RWPE1 (cell line): Measurements from ENCODE around the gene ZNF367.

Source experiments
- CTCF ChIA-PET: fragments of 350-600 bp; sonication (Branson Sonifier 250); formaldehyde crosslinking; extraction: SDS; loops from one replicate; lab custom pipeline; 2021; lab: Yijun Ruan, JAX
- POLR2A ChIA-PET: fragments of 400-600 bp; formaldehyde crosslinking; extraction: SDS; loops from one replicate; lab custom pipeline; 2020; ENCODE audit warnings: antibody characterized with exemption; ENCODE audit not compliant: low non-redundant PET; lab: Yijun Ruan, JAX
- DNase-seq: peaks from one replicate; pipeline ENCODE4 v3.0.0; 2012; ENCODE audit warnings: low spot score
- H3K27ac ChIP-seq: fragments of 450-650 bp; 2 replicates; pipeline ENCODE4 v1.5.1; 2017
- TF ChIP-seq, protein P1 (sequence below): fragments of 450-650 bp; conservative IDR thresholded peaks from 2 replicates; pipeline ENCODE4 v1.5.1; 2017; ENCODE audit warnings: low read depth, mild to moderate bottlenecking

Gene ZNF367

DNA sequence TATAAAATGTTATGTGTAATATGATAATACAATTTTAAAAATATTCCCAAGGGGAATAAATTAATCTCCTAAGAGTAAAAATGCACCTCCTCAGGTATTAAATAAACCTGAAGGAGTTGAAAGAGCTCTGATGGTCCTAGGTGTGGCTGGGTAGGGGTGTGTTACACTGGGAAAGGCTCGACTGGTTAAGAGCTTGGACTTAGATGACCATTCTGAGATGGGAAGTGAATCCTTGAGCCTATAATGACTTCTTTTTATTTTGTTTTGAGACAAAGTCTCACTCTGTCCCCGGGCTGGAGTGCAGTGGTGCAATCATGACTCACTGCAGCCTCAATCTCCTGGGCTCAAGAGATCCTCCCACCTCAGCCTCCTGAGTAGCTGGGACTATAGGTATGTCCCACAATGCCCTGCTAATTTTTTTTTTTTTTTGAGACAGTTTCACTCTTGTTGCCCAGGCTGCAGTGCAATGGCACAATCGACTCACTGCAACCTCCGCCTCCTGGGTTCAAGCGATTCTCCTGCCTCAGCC lies 22.6 kb upstream of the ZNF367 start:
- DNase-seq = no peak

DNA sequence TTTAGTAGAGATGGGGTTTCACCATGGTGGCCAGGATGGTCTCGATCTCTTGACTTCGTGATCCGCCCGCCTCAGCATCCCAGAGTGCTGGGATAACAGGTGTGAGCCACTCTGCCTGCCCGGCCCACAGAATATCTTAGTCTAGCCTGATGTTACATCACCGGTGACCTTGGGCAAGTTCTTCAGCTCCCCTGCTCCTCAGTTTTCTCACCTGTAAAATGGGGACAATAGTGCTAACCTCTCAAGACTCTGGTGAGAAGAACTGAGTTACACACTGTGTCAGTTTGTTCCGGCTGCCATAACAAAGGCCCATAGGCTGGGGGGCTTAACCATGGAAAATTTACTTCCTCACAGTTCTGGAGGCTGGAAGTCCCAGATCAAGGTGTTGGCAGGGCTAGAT lies 19.3 kb upstream of the ZNF367 start:
- TF ChIP-seq, protein P1, sequence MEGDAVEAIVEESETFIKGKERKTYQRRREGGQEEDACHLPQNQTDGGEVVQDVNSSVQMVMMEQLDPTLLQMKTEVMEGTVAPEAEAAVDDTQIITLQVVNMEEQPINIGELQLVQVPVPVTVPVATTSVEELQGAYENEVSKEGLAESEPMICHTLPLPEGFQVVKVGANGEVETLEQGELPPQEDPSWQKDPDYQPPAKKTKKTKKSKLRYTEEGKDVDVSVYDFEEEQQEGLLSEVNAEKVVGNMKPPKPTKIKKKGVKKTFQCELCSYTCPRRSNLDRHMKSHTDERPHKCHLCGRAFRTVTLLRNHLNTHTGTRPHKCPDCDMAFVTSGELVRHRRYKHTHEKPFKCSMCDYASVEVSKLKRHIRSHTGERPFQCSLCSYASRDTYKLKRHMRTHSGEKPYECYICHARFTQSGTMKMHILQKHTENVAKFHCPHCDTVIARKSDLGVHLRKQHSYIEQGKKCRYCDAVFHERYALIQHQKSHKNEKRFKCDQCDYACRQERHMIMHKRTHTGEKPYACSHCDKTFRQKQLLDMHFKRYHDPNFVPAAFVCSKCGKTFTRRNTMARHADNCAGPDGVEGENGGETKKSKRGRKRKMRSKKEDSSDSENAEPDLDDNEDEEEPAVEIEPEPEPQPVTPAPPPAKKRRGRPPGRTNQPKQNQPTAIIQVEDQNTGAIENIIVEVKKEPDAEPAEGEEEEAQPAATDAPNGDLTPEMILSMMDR = no peak
- ChIA-PET POLR2A (no interaction called here), CTCF (no interaction called here)
- no peak overlapping the region for H3K27ac ChIP-seq
- no peak for DNase-seq

More for the DNA sequence above, 22.6 kb upstream of the ZNF367 start:
- ChIA-PET POLR2A (no interaction called here), CTCF (interaction anchor here (0.5 to 1.6 kb wide), 3 partner anchors 8 to 195 kb away, joined by 3 to 4 read pairs (median 3); no protein-coding TSS in a partner anchor)
- no peak overlapping the region for H3K27ac ChIP-seq
- TF ChIP-seq, protein P1 = no peak

DNA sequence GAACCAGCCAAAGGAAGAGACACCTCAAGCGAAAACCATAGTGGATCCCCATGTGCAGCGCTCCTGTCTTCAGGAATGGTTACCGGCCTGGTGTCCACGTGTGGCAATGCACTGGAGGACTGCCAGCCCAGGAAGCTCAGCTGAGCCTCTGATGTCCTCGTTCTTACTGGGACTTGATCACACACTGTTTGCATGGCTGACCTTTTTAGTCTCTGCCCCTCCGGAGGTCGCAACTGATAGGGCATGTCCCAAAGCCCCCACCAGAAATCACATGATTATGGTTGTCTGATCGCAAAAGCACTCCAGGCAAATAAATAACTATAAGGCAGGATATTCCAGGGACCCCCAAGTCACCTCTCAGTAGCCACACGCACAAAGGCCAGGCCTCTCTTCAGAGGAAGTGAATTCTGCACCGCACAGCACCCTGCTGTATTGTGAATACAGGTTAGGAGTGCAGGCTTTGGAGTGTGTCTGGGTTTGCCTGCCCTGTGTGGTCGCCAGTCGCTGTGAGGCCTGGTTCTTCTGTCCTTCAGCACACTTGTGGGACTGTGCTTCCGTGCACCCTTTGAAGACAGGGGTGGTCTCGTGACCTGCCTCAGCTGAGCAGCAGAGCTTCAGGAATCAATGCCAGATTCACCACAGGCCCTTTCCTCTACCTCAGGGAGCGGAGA lies 18.4 kb upstream of the ZNF367 start:
- no peak for DNase-seq
- CTCF ChIA-PET = interaction anchor here (0.6 kb wide), 1 partner anchor 351 kb away, joined by 4 read pairs; no protein-coding TSS in a partner anchor
- H3K27ac ChIP-seq = no peak overlapping the region
- POLR2A ChIA-PET = no interaction called here
- TF ChIP-seq, protein P1 = no peak

DNA sequence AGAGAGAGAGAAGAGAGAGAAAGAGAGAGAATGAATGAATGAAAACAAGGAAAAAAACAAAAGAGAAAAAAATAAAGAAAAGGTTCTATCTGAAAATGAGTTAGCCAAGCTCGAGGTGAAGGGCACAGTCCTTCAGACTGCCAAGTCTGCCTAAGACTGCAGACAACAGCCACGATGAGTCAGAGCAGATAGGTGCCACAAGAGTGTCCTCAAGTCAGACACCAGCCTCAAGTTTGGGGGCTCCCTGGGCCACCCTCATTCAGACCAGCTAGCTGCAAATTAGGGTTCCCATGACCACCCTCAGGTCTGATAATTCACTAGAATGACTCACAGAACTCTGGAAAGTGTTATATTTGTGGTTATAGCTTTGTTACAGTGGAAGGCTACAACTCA lies 17.9 kb upstream of the ZNF367 start:
- no peak overlapping the region for H3K27ac ChIP-seq
- DNase-seq = no peak
- POLR2A ChIA-PET = no interaction called here
- CTCF ChIA-PET = interaction anchor here (0.6 kb wide), 1 partner anchor 442 kb away, joined by 3 read pairs; no protein-coding TSS in a partner anchor
- TF ChIP-seq, protein P1 = no peak

DNA sequence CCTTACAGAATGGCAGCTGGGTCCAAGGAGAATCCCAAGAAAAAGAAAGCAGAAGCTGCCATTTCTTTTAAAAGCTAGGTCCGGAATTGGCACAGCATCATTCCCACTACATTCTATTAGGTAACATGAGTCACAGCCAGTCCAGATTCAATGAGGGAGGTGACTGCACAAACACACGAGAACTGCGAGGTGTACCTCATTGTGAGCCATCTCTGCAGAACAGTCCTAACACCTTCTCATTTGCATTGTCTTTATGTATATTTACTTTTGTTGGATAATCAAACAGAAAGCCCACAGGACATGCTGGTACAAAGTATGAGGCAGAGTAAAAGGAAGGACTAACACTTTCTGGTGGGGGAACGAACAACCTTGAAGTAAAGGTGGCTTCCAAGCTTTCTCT lies 17.2 kb upstream of the ZNF367 start:
- no peak for DNase-seq
- TF ChIP-seq, protein P1 = no peak
- ChIA-PET POLR2A (no interaction called here), CTCF (interaction anchor here (0.6 kb wide), 2 partner anchors 8 to 441 kb away, joined by 3 read pairs; no protein-coding TSS in a partner anchor)
- H3K27ac ChIP-seq = no peak overlapping the region

DNA sequence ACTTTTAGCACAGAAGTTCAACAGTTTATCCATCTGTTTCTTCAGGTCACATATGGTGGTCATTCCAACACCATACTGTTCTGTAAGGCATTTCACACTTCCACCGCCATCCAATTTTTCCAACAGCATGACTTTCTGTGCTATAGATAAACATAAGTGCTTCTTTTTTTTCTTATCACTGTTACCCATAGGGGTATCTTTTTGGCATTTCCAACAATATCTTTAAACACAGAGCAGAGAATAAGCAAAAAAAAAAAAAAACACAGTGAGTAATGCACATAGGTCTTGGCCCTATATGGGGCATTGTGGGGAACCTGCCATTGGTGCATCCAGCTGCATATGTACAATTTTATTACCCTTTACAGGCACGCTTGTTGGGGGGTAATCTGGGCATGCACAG lies 12.2 kb upstream of the ZNF367 start:
- H3K27ac ChIP-seq = no peak overlapping the region
- TF ChIP-seq, protein P1 = no peak
- ChIA-PET CTCF (no interaction called here), POLR2A (no interaction called here)
- no peak for DNase-seq
